ENCODE data around the gene MAST4.

The MAST4 gene

DNA sequence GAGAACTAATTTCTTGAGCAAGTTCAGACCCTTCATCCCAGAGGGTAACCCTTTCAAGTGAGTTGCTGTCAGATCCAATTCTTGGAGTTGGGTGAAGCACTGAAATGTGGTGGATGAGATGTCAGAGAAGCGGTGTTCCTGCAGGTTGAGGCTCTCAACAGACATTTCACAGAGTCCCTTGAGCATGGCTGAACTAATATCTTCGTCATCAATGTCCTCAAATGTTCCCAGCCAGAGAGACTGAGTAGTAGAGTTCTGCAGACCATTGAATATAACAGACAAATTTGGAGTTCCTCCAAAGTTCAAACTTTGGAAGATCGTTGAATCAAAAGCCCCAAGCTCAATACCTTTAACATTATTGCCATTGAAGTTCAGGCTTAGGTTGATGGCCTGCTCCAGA lies 587.7 kb downstream of the MAST4 start:
- TF ChIP-seq POLR2AphosphoS5 (IDR thresholded peaks at IDR 0.05; ENCODE audit: low read depth) (no peak), SPI1 (IDR thresholded peaks at IDR 0.05; ENCODE audit: borderline replicate concordance, low read depth) (no peak), GABPA (IDR thresholded peaks at IDR 0.05; ENCODE audit: low read depth) (no peak)
- TF ChIP-seq, protein P1, sequence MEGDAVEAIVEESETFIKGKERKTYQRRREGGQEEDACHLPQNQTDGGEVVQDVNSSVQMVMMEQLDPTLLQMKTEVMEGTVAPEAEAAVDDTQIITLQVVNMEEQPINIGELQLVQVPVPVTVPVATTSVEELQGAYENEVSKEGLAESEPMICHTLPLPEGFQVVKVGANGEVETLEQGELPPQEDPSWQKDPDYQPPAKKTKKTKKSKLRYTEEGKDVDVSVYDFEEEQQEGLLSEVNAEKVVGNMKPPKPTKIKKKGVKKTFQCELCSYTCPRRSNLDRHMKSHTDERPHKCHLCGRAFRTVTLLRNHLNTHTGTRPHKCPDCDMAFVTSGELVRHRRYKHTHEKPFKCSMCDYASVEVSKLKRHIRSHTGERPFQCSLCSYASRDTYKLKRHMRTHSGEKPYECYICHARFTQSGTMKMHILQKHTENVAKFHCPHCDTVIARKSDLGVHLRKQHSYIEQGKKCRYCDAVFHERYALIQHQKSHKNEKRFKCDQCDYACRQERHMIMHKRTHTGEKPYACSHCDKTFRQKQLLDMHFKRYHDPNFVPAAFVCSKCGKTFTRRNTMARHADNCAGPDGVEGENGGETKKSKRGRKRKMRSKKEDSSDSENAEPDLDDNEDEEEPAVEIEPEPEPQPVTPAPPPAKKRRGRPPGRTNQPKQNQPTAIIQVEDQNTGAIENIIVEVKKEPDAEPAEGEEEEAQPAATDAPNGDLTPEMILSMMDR (IDR thresholded peaks at IDR 0.05; ENCODE audit: insufficient read depth, low read length): no peak
- TF ChIP-seq, protein P2, sequence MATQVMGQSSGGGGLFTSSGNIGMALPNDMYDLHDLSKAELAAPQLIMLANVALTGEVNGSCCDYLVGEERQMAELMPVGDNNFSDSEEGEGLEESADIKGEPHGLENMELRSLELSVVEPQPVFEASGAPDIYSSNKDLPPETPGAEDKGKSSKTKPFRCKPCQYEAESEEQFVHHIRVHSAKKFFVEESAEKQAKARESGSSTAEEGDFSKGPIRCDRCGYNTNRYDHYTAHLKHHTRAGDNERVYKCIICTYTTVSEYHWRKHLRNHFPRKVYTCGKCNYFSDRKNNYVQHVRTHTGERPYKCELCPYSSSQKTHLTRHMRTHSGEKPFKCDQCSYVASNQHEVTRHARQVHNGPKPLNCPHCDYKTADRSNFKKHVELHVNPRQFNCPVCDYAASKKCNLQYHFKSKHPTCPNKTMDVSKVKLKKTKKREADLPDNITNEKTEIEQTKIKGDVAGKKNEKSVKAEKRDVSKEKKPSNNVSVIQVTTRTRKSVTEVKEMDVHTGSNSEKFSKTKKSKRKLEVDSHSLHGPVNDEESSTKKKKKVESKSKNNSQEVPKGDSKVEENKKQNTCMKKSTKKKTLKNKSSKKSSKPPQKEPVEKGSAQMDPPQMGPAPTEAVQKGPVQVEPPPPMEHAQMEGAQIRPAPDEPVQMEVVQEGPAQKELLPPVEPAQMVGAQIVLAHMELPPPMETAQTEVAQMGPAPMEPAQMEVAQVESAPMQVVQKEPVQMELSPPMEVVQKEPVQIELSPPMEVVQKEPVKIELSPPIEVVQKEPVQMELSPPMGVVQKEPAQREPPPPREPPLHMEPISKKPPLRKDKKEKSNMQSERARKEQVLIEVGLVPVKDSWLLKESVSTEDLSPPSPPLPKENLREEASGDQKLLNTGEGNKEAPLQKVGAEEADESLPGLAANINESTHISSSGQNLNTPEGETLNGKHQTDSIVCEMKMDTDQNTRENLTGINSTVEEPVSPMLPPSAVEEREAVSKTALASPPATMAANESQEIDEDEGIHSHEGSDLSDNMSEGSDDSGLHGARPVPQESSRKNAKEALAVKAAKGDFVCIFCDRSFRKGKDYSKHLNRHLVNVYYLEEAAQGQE (IDR thresholded peaks at IDR 0.05; ENCODE audit: insufficient replicate concordance, low read depth): no peak
- no peak for DNase-seq (ENCODE audit: low read depth in 1 of 2, low spot score in 1 of 2)

DNA sequence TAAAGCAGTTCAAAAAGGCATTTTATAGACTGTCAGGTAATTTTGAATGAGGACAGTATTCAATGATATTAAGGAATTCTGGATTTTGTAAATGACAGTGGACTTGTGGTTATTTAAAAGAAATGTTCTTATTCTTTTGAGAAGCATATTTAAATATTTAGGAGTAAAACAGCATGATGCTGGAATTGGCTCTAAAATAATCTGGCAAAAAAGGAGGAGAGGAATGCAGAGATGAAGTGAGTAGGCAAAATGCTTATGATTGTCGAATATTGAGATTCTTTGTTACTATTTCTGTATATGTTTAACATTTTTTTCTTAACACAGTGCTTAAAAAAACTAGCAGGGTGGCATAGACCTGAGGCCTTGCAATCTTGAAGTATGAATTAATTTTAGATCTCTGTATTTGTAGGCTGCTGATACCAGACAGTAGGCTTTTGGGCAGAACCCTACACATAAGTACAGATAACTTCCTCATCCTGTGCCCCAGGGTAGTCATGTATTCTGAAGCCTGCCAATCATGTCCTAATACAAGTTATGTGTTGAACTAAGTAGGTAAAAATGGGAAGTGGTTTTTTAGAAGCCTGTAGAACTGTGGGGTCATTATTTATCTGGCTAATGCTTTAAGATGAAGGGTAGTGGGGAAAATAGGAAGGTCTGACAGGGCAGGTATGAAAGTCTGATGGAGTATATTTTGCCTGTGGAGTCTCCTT lies 591.0 kb downstream of the MAST4 start:
- no peak overlapping the region for H3K4me3 ChIP-seq (replicated peaks; ENCODE audit: insufficient read depth, low read length)
- no peak overlapping the region for H3K27ac ChIP-seq (replicated peaks)
- peak in 1 of 2 experiments; percentile 58 for DNase-seq (ENCODE audit: low read depth in 1 of 2, low spot score in 1 of 2)
- TF ChIP-seq SPI1 (IDR thresholded peaks at IDR 0.05; ENCODE audit: borderline replicate concordance, low read depth): peak; percentile 89
- TF ChIP-seq, protein P2 (IDR thresholded peaks at IDR 0.05; ENCODE audit: insufficient replicate concordance, low read depth): no peak
- H3K27me3 ChIP-seq (ENCODE audit: insufficient read depth, poor library complexity, severe bottlenecking): no peaks in the 10 kb centered on the region

More for the DNA sequence above, 587.7 kb downstream of the MAST4 start:
- Histone ChIP-seq H3K27me3 (ENCODE audit: insufficient read depth, poor library complexity, severe bottlenecking) (no peaks in the 10 kb centered on the region), H3K4me3 (replicated peaks; ENCODE audit: insufficient read depth, low read length) (no peak overlapping the region), H3K27ac (replicated peaks) (no peak overlapping the region)

DNA sequence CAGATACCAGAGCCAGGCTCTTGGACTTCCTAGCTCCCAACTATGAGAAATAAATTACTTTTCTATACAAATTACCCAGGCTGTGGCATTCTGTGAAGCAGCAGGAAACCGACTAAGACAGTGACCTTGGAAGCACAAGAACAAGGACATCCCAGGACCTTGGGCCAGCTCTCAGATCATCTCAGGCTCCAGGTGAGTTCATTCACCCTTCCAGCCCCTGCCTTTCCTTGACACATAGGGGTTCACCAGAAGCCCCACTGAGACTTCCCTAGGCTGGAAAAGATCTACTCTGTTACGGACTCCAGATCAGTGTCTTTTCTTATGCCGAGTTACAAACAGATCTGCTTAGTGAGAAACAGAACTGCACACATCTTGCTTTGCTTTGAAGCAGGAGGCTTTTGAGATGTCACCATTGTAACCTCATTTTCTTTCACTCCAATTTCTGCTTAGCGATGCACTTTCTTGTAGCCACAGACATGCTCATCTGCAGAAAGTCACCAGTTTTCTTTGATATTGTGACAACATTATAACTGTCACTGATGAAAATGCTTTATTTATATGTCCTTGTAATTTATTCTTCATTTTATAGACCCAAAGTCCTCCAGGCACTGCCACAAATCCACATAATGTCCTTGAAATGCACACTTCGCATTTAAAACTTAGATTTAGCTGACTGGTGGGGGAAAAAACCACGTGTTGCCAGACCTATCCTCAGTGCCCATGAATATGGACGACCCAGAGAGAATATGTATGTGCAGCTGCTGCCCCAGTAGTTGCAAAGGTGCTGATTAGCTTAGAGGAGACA lies 592.3 kb downstream of the MAST4 start:
- no peak overlapping the region for H3K27ac ChIP-seq (replicated peaks)
- no peaks in the 10 kb centered on the region for H3K27me3 ChIP-seq (ENCODE audit: insufficient read depth, poor library complexity, severe bottlenecking)
- no peak for DNase-seq (ENCODE audit: low read depth in 1 of 2, low spot score in 1 of 2)
- no peak overlapping the region for H3K4me3 ChIP-seq (replicated peaks; ENCODE audit: insufficient read depth, low read length)
- TF ChIP-seq GABPA (IDR thresholded peaks at IDR 0.05; ENCODE audit: low read depth) (no peak), POLR2AphosphoS5 (IDR thresholded peaks at IDR 0.05; ENCODE audit: low read depth) (no peak), SPI1 (IDR thresholded peaks at IDR 0.05; ENCODE audit: borderline replicate concordance, low read depth) (no peak)
- TF ChIP-seq, protein P2 (IDR thresholded peaks at IDR 0.05; ENCODE audit: insufficient replicate concordance, low read depth): no peak
- TF ChIP-seq, protein P1 (IDR thresholded peaks at IDR 0.05; ENCODE audit: insufficient read depth, low read length): no peak
